GM18861 (cell line): ENCODE data around the gene MYL11.

Experiments
- ATAC-seq: cut with Tn5 transposase; IDR thresholded peaks from one replicate; pipeline ENCODE4 v1.9.1; 2021; ENCODE audit not compliant: unreplicated experiment

The MYL11 gene

DNA sequence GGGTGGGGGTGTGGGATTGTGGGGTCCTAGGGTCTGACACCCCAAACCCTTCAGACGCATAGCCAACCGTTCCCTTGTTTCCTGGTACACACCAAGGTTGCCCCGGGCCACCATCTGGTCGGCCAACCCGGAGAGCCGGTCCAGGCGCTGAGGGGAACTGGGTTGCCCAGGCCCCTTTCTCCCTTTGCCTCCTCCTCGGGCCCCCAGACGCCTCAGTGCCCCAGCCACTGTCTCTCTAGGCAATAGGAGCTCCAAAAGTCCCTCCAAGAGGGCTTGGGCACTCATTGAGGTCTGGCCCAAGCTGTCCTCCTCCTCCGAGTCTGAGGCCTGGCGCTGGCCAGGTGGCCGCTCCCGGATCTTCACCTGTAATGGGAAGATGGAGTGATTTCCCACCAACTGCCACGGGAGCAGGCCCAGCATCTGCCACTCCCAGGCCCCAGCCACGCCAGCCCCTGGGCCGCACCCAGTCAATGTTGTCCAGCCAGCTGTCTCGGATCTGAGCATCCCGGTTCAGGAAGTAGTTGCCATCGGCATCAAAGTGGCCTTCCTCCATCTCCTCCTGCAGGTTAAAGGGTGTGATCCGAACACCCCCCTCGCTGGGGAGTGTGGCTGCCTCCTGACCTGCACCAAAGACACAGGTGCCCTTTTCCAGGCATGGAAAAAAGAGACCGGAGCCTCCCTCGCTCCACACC, 21.0 kb upstream of the MYL11 start:
- ATAC-seq, result no peak

DNA sequence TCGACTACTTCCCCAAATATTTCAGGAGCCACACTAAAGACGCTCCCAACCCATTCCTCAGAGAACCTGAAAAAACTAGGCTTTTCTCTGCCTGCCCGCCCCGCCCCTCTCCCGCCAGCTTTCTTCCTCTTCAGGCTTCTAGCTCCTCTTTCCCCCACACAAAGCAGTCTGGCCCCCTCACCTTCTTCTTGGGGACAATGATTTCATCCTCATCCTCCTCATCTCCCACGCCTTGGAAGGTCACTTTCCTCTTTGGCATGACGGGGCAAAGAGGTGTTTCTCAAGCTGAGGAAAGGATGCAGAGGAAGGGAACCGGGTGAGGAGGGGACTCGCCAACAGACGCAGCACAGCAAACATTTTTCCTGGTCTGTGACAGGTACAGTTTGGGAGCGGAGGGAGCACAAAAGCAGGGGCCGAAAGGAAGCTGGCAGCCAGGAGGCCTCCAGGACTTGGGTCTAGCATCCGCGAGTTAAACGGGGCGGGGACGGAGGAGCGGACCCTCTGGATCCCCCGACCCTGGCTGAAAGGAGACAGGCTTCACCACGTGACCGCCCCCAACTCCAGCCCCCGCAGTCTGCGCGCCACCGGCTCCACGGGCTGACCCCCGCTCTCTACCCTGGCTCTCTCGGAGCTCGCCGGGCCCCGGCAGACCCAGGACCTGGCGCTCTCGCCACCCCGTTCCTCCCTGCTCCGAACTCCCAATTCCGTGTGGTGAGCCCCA, 20.0 kb upstream of the MYL11 start:
- ATAC-seq, result no peak

DNA sequence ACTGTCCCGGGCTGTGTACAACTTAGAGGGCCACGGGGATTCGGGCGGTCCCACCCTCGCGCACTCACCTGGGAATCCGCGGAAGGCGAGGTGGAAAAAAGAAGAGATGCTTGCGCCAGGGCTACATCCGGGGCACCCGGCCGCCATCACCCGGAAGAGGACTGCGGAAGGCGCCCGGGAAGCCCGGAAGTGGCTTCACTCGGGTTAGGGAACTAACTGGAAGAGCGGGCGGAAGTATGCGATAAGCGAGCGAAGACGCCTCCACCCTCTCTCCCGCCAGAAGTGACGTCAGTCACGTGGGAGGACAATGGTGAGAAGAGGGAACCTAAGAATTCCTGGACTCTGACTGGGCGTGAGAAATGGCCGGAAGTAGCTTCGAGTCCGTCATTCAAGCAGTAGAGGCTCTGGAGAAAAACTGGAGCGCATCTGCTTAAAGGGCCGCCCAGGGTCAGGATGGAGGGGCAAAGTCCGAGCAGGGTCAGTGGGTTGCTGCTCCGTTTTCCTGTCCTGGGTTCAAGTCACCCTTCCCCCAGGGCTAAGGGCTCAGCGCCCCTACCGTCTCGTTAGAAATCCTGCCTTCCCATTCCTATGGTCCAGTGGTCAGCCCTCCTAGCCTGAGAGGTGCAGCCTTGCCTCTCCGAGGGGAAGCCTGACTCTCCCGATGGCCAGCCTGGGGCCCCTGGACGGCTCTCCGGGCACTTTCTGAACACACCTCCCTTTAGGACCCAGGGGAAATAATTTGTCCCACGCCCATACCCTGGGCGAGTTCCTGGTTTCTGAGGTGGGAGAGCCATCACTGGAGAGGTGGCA, 19.3 kb upstream of the MYL11 start, which contains the start of gene CD2BP2:
Gene CD2BP2 (minus strand): TSS at position 165 of the 810 bp plus-strand sequence. CDS start 627 bp downstream, outside the sequence.
- ATAC-seq, result peak; percentile 45

GRCh38 chr16:30355954-30356308, 18.7 kb upstream of the MYL11 start:
- ATAC-seq, result no peak

DNA sequence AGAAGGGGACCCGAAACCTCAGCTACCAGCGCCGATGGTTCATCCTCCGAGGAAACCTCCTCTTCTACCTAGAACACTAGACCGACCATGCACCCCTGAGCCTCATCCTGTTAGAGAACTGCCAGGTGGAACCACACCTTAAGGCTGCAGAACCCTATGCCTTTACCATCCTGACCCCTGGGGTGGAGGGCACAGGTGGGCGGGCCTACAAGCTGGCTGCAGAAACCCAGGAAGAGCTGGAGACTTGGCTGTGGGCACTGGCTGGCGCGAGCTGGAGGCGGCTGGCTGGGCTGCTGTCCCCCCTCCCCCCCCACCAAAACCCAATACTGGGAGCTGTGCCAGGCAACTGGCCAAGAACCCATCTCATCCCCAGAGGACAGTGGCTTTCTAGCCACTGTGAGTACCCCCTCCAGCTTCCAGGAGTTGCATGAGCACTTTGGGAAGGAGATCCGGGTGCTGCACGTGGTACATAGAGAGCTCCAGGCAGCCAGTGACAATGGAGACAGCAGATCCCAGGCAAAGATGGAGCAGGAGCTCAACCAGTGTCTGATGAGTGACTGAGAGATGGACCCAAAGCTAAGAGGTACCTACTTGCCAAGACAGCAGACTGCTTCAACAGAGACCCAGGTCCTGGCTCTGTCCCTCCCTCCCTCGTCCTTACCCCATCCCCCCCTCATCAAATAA, 18.1 kb upstream of the MYL11 start:
- ATAC-seq, result no peak

DNA sequence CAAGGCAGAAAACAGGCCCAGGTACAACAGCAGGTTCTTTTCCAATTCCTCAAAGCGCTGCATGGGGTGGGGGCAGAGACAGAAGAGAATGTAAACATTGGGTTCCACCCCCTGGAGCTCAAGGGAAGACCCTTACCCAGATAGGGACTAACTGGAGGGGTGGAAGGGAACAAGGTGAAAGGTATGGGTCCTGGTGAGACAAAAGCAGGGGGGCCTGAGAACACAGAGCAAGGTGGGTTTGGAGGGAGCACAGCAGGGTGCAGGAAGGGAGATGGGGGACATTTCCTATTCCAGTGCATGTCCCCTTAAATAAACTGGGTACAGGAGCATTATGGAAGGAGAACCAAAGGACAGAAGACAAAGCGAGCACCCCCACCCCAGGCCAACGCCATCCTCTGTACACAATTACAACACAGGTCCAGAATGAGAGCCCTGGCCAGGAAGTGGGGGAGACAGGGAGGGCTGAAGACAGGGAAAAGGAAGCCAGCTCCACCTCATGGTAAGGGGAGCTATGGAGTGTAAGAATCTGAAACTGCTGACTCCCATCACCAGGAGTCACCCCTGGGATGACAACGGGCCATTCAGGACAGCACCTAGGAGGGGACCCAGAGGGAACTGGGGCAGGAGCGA, 17.4 kb upstream of the MYL11 start:
- no peak for ATAC-seq

GRCh38 chr16:30357715-30358576, 16.7 kb upstream of the MYL11 start:
- no peak for ATAC-seq

DNA sequence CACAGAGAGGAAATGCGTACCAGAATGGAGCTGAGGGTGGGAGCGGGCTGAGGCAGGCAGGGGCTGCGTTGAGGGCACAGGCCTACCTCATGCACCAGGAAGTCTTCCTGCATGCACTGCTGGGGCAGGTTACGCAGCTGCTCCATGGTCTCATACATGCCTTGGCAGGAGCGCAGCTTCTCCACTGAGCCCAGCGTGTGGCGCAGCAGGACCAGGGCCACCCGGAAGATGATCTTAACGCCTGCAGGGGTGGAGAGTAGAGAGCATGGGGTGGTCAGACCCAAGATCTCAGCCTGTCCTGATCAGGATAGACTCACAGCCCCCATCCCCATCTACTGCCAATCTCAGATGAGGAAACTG, 16.0 kb upstream of the MYL11 start:
- no peak for ATAC-seq

DNA sequence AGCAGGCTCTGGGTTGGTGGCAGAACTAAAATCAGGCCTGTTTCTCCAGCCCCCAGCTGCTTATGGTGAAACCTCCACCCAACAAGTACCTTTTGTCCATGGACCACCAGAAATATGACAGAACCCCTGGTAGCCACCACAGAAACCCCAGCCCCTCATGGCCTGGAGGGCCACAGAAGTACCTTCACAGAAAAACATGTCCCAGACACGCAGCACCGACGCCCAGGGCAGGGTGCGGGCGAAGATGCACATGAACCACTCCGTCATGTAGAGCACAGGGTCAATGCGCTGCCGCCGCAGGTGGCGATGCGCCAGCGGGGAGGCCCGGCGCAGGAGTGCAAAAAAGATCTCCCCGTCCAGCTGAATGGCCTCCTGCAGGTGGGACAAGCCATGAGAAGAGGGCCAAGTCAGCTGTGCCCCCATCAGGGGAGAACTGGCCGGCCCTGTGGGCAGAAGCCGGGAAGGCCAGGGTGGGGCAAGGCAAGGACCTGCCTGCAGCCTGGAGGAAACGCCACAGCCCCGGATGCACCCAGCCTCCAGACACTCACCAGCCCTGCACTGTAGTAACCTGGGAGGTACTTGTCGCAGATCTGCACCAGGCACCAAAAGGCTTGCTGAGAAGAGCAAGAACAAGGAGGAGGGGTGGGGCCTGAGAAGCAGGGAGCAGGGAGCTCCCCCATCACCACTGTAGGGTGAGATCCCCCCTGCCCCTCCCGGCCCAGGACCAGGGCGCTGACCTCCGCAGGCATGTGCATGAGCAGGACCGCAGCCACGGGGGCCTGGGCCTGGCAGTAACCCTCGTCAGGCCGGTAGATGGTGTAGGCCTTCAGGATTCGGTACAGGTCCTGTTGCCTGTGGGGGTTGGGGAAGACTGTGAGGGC, 15.4 kb upstream of the MYL11 start:
- no peak for ATAC-seq

DNA sequence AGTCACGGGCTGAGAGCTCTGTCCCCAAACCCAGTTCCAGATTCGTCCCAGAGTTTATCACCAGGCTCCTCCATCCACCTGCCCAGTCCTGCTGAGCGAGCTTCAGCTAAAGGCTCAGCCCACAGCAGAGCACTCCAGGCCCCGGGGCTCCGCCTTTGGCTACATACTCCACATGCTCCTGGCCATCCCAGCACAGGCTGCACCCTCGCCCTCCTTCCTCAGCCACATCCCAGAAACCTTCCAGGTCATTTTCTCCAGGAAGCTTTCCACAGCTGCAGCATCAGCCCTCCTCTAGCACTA, 14.8 kb upstream of the MYL11 start:
- ATAC-seq, result no peak

- ATAC-seq, result no peak
Observed at GRCh38 chr16:30361180-30361579, 13.4 kb upstream of the MYL11 start.

GRCh38 chr16:30365200-30365599, 9.4 kb upstream of the MYL11 start:
- ATAC-seq, result no peak

DNA sequence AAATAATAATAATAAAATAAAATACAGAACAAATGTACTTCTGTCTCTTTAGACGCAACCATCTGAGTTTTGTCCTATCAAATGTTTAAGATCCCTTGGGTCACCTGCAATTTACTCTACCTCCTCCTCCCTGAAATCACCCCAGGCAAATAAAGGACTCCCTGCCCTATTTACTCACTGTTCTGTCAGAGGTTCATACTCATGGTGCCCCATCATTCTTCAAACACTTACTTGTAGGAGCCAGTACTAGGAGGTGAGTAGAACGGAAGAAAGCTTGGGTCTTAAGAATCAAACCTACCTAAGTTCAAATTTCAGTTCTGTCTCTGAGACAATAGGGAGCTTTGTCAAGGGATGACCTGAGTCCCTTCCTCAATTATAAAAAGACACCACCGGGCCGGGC, 8.1 kb upstream of the MYL11 start:
- ATAC-seq, result no peak

GRCh38 chr16:30367349-30368009, 7.1 kb upstream of the MYL11 start:
- ATAC-seq, result no peak

- ATAC-seq, result no peak
Observed at GRCh38 chr16:30368122-30368791, 6.3 kb upstream of the MYL11 start.

- no peak for ATAC-seq
Observed at GRCh38 chr16:30368792-30369090, 5.9 kb upstream of the MYL11 start.

DNA sequence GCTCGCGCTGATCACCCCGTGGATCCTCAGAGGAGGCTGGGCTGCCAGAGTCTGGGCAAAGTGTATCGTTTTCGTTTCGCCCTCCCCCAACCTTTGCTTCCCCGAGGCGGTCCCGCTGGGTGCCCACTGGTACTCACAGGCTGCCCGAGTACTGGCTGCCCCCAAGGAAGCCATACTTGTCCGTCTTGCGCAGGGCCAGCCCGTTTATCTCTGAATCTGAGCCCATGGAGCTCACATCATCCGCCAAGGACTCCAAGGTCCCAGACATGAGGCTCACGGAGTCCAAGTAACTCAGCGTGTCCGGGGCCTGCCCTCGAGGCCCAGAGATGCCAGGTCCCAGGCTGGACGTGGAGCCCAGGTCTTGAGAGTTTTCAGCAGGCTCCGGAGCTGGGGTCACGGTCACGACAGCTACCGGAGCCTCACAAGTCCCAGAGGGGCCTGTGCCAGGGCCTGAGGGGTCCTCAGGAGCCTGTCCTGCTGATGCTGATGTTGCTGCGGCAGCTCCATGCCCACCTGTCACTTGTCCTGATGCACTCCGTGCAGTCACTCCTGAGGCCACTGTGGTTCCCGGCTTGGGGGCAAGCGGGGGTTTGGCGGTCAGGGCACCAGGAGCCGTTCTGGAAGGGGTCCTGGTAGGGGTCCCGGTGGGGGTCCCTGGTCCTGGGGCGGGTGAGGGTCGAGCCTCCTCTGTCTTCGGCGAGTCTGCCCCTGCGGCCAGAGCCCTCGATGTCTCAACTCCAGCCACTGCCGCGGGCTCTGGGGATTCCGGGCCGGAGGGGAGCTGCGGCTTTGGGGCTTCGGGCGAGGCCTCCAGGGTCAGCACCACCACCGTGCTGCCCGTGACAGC, 5.3 kb upstream of the MYL11 start:
- ATAC-seq, result no peak
